GM23248 (cell line): Measurements from ENCODE around the gene DZIP1. TPM values are rescaled to one million over a fixed set of nuclear protein-coding genes. Genes with fewer than 3 reads are reported as not detected.
"Not testable (repeated sequence)": the region's sequence is repeated elsewhere in the genome, so short reads cannot be mapped to it uniquely, and the experiment has no call there.

ENCODE experiments used
- DNase-seq: peaks from one replicate; pipeline ENCODE4 v3.0.0-alpha.2; 2015
- H2AFZ ChIP-seq: fragments of 200-600 bp; sonication (generic); 2 replicates; pipeline ENCODE4 v1.6.1; 2016; ENCODE audit warnings: antibody characterized with exemption
- H3F3A ChIP-seq: fragments of 200-600 bp; sonication (generic); 2 replicates; pipeline ENCODE4 v1.6.1; 2016; ENCODE audit warnings: mild to moderate bottlenecking, antibody characterized with exemption, mixed run types; ENCODE audit not compliant: insufficient read depth
- H3K27ac ChIP-seq: fragments of 200-600 bp; sonication (generic); 2 replicates; pipeline ENCODE4 v1.5.1; 2016; ENCODE audit warnings: mild to moderate bottlenecking
- H3K27me3 ChIP-seq: fragments of 200-600 bp; sonication (generic); replicated peaks from 2 replicates; pipeline ENCODE4 v1.6.1; 2016; ENCODE audit warnings: mild to moderate bottlenecking; ENCODE audit not compliant: insufficient read depth
- H3K36me3 ChIP-seq: fragments of 200-600 bp; sonication (generic); 2 replicates; pipeline ENCODE4 v1.6.1; 2016; ENCODE audit warnings: low read depth, mild to moderate bottlenecking
- H3K4me1 ChIP-seq: fragments of 200-600 bp; sonication (generic); 2 replicates; pipeline ENCODE4 v1.6.1; 2016; ENCODE audit warnings: mild to moderate bottlenecking; ENCODE audit not compliant: insufficient read depth
- H3K4me2 ChIP-seq: fragments of 200-600 bp; sonication (generic); one replicate; pipeline ENCODE4 v1.6.1; 2016; ENCODE audit warnings: mild to moderate bottlenecking; ENCODE audit not compliant: unreplicated experiment
- H3K4me3 ChIP-seq: fragments of 200-600 bp; sonication (generic); 2 replicates; pipeline ENCODE4 v1.5.1; 2016; ENCODE audit warnings: mild to moderate bottlenecking
- H3K79me2 ChIP-seq: fragments of 200-600 bp; sonication (generic); 2 replicates; pipeline ENCODE4 v1.6.1; 2016; ENCODE audit warnings: mild to moderate bottlenecking; ENCODE audit not compliant: insufficient read depth
- H3K9ac ChIP-seq: fragments of 200-600 bp; sonication (generic); 2 replicates; pipeline ENCODE4 v1.6.1; 2016; ENCODE audit warnings: mild to moderate bottlenecking
- H3K9me2 ChIP-seq: fragments of 200-600 bp; sonication (generic); 2 replicates; pipeline ENCODE4 v1.6.1; 2016; ENCODE audit warnings: mixed run types, mild to moderate bottlenecking, moderate library complexity; ENCODE audit not compliant: insufficient read depth
- H3K9me3 ChIP-seq: fragments of 200-600 bp; sonication (generic); one replicate; pipeline ENCODE4 v1.6.1; 2017; ENCODE audit warnings: low read depth
- H4K20me1 ChIP-seq: fragments of 200-600 bp; sonication (generic); 2 replicates; pipeline ENCODE4 v1.6.0; 2016; ENCODE audit not compliant: insufficient read depth
- EZH2 ChIP-seq: fragments of 200-600 bp; sonication (generic); IDR thresholded peaks from 2 replicates; pipeline ENCODE4 v1.6.1; 2018; ENCODE audit warnings: antibody characterized with exemption, mild to moderate bottlenecking; ENCODE audit not compliant: insufficient read depth, poor library complexity, severe bottlenecking
- EZH2phosphoT487 ChIP-seq: fragments of 200-600 bp; sonication (generic); IDR thresholded peaks from 2 replicates; pipeline ENCODE4 v1.6.1; 2018; ENCODE audit warnings: antibody characterized with exemption, moderate library complexity, mild to moderate bottlenecking, low read depth; ENCODE audit not compliant: insufficient read depth
- WGBS, 2 experiments: methylation state at CpG; one replicate each; pipeline ENCODE4 v1.1.6; 2015 to 2017; ENCODE audit warnings: low lambda C conversion rate in 2 of 2, low coverage in 1 of 2; ENCODE audit errors: missing lambda C conversion rate in 2 of 2; 5-methylcytosine and 5-hydroxymethylcytosine counted together
- in situ Hi-C: fragments of 300-500 bp; cut with MboI; formaldehyde crosslinking; loops from 2 replicates; pipeline ENCODE4 v1.15.0; 2020
- polyA plus RNA-seq: library from polyadenylated mRNA; unstranded; fragments of >200 nt; fragmentation: Nextera tagmentation; extraction: Ambion mirVana; gene quantifications from 2 replicates; pipeline ENCODE4 v1.2.1, GENCODE V29; 2016
- total RNA-seq: library from RNA; depleted of rRNA; stranded (reverse); fragments of >200 nt; shearing (Covaris generic); gene quantifications from 2 replicates; pipeline ENCODE4 v1.2.3, GENCODE V29; 2014

DZIP1 gene
- total and polyA plus RNA-seq, 2 experiments from 2014 or later = 8.0 to 22.8 TPM

- no peaks in the 10 kb centered on the region for H3K9me3 ChIP-seq
Measured at GRCh38 chr13:95676762-95677563, 32.5 kb upstream of the DZIP1 start, which contains the start of gene DNAJC3. TSS of gene DNAJC3 (plus strand) at chr13:95677139. CDS start at chr13:95677256, 117 bp downstream.

GRCh38 chr13:95676105-95676761, 31.7 kb upstream of the DZIP1 start:
- Histone ChIP-seq H4K20me1 (no peaks in the 10 kb centered on the region), H3K4me1 (peaks cover 24% of the 10 kb centered on the region), H3F3A (peaks cover 16% of the 10 kb centered on the region), H3K79me2 (peaks cover 51% of the 10 kb centered on the region), H3K9me3 (no peaks in the 10 kb centered on the region), H3K4me3 (peak overlapping the region; percentile 87), H3K9me2 (no peaks in the 10 kb centered on the region), H3K27ac (peak overlapping the region; percentile 89), H3K4me2 (peak overlapping the region; percentile 86), H3K36me3 (no peaks in the 10 kb centered on the region), H2AFZ (peak overlapping the region; percentile 95), H3K27me3 (no peaks in the 10 kb centered on the region), H3K9ac (peak overlapping the region; percentile 89)
- DNase-seq = peak; percentile 63
- WGBS, 2 experiments = 2% methylated on average over 32 of the region's 32 CpGs
- in situ Hi-C loops = no loop called here
- TF ChIP-seq EZH2 (no peak), EZH2phosphoT487 (no peak)

More at GRCh38 chr13:95676762-95677563, 32.5 kb upstream of the DZIP1 start, which contains the start of gene DNAJC3:
- peak; percentile 100 for DNase-seq
- Histone ChIP-seq H3K4me3 (peak within 1 kb of the TSS; percentile 87), H4K20me1 (no peaks in the 10 kb centered on the region), H3K27ac (peak within 1 kb of the TSS; percentile 89), H2AFZ (peak within 1 kb of the TSS; percentile 95), H3K9ac (peak within 1 kb of the TSS; percentile 90), H3K27me3 (no peaks in the 10 kb centered on the region), H3K4me2 (peak within 1 kb of the TSS; percentile 86), H3K4me1 (peaks cover 24% of the 10 kb centered on the region), H3K36me3 (no peaks in the 10 kb centered on the region), H3K9me2 (no peaks in the 10 kb centered on the region), H3K79me2 (peaks cover 58% of the 10 kb centered on the region), H3F3A (peaks cover 16% of the 10 kb centered on the region)
- 0 to 2% methylated on average over 74 to 75 of the region's 90 CpGs for WGBS, 2 experiments
- TF ChIP-seq EZH2 (no peak), EZH2phosphoT487 (no peak)
- in situ Hi-C loops = no loop called here

GRCh38 chr13:95671597-95671996, 27.1 kb upstream of the DZIP1 start:
- Histone ChIP-seq H3K9me3 (no peaks in the 10 kb centered on the region), H3K79me2 (peaks cover 13% of the 10 kb centered on the region), H3K36me3 (no peaks in the 10 kb centered on the region), H3K27ac (no peak overlapping the region), H4K20me1 (no peaks in the 10 kb centered on the region), H3K27me3 (no peaks in the 10 kb centered on the region; the same call in 1 of the 2 replicates), H2AFZ (no peak overlapping the region), H3K4me2 (no peak overlapping the region), H3K4me1 (peaks cover 9% of the 10 kb centered on the region), H3K9me2 (no peaks in the 10 kb centered on the region), H3F3A (peaks cover 10% of the 10 kb centered on the region; the same call in 1 of the 2 replicates), H3K4me3 (no peak overlapping the region), H3K9ac (no peak overlapping the region)
- DNase-seq = no peak
- 96 to 98% methylated on average over 5 of the region's 5 CpGs for WGBS, 2 experiments
- TF ChIP-seq EZH2 (no peak), EZH2phosphoT487 (no peak)
- in situ Hi-C loops = no loop called here

GRCh38 chr13:95667235-95667634, 22.7 kb upstream of the DZIP1 start:
- H3K79me2 ChIP-seq, H3K27me3 ChIP-seq, H3K9me2 ChIP-seq, H3K4me1 ChIP-seq, H3K9me3 ChIP-seq, H4K20me1 ChIP-seq, in situ Hi-C loops, DNase-seq, H3F3A ChIP-seq, H3K36me3 ChIP-seq, H3K9ac ChIP-seq, H3K4me3 ChIP-seq, H2AFZ ChIP-seq, H3K27ac ChIP-seq, H3K4me2 ChIP-seq: not testable (repeated sequence)
